ENCODE data around the gene PEX11G.
"Not testable (repeated sequence)": the region's sequence is repeated elsewhere in the genome, so short reads cannot be mapped to it uniquely, and the experiment has no call there.

GRCh38 chr19:7433456-7433855, 55.4 kb downstream of the PEX11G start:
- not testable (repeated sequence) for TF ChIP-seq CTCF (conservative IDR thresholded peaks at IDR 0.05; ENCODE audit: low read depth in 2 of 2); CREB1 (CRISPR knock-in tag; IDR thresholded peaks at IDR 0.05; ENCODE audit: low read depth); POLR2AphosphoS5 (IDR thresholded peaks at IDR 0.05; ENCODE audit: low read depth); ZNF331 (CRISPR knock-in tag; IDR thresholded peaks at IDR 0.05; ENCODE audit: low read depth); EZH2phosphoT487 (IDR thresholded peaks at IDR 0.05; ENCODE audit: unreplicated experiment); EZH2 (IDR thresholded peaks at IDR 0.05; ENCODE audit: low read depth, unreplicated experiment); REST (IDR thresholded peaks at IDR 0.05; ENCODE audit: unreplicated experiment); JUNB (IDR thresholded peaks at IDR 0.05; ENCODE audit: unreplicated experiment)

Measured in GM23338 (cell line).